ENCODE data around the gene SYVN1. TPM values are rescaled to one million over a fixed set of nuclear protein-coding genes. Genes with fewer than 3 reads are reported as not detected.

The SYVN1 gene
- total RNA-seq, 2 donors from 2014 or later, result 30.4 to 39.5 TPM

DNA sequence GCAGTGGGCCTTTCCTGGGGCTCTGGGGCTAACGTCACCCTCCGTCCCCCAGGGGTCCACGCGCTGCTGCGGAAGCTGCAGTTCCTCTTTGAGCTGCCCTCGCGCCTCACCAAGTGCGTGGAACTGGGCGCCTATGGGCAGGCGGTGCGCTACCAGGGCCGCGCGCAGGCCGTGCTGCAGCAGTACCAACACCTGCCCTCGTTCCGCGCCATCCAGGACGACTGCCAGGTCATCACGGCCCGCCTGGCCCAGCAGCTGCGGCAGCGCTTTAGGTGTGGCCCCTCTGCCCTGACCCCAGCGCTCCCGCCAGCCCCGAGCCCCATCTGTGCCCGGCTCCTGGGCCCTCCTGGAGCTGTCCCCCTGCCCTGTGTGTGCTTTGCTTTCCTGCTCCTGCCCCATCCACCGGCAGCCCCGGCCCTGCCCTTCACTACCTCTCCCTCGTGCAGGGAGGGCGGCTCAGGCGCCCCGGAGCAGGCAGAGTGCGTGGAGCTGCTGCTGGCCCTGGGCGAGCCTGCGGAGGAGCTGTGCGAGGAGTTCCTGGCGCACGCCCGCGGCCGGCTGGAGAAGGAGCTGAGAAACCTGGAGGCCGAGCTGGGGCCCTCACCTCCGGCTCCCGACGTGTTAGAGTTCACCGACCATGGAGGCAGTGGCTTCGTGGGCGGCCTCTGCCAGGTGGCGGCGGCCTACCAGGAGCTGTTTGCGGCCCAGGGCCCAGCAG, 26.4 kb downstream of the SYVN1 start:
- Histone ChIP-seq H3K27me3 (ENCODE audit: control insufficient read depth, insufficient read depth, low read length, poor library complexity, severe bottlenecking) (no peaks in the 10 kb centered on the region), H3K9ac (ENCODE audit: extremely low read depth, low read length, poor library complexity, severe bottlenecking) (no peak overlapping the region), H3K27ac (ENCODE audit: low read depth, low read length) (no peak overlapping the region), H3K36me3 (ENCODE audit: control insufficient read depth, insufficient read depth, low read length) (peaks cover 9% of the 10 kb centered on the region), H3K4me1 (ENCODE audit: control insufficient read depth, insufficient read depth, low read length) (peaks cover 3% of the 10 kb centered on the region), H3K9me3 (ENCODE audit: control insufficient read depth, low read length) (no peaks in the 10 kb centered on the region), H3K4me3 (ENCODE audit: low read length) (no peak overlapping the region)
- peaks cover 6% of the 10 kb centered on the region for H3K4me1 Mint-ChIP-seq
- H3K4me3 Mint-ChIP-seq, result no peak overlapping the region
- no peak overlapping the region for H3K27ac Mint-ChIP-seq
- WGBS, 2 experiments (ENCODE audit: insufficient coverage in 1 of 2, insufficient read length in 1 of 2), result 96 to 97% methylated on average over 28 to 52 of the region's 52 CpGs
- H3K9me3 Mint-ChIP-seq, result no peaks in the 10 kb centered on the region
- TF ChIP-seq, protein P1, sequence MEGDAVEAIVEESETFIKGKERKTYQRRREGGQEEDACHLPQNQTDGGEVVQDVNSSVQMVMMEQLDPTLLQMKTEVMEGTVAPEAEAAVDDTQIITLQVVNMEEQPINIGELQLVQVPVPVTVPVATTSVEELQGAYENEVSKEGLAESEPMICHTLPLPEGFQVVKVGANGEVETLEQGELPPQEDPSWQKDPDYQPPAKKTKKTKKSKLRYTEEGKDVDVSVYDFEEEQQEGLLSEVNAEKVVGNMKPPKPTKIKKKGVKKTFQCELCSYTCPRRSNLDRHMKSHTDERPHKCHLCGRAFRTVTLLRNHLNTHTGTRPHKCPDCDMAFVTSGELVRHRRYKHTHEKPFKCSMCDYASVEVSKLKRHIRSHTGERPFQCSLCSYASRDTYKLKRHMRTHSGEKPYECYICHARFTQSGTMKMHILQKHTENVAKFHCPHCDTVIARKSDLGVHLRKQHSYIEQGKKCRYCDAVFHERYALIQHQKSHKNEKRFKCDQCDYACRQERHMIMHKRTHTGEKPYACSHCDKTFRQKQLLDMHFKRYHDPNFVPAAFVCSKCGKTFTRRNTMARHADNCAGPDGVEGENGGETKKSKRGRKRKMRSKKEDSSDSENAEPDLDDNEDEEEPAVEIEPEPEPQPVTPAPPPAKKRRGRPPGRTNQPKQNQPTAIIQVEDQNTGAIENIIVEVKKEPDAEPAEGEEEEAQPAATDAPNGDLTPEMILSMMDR (conservative IDR thresholded peaks at IDR 0.05), result no peak
- no peak for DNase-seq
- H3K27me3 Mint-ChIP-seq (ENCODE audit: insufficient read depth), result no peaks in the 10 kb centered on the region
- peaks cover 9% of the 10 kb centered on the region for H3K36me3 Mint-ChIP-seq (ENCODE audit: low read depth)

DNA sequence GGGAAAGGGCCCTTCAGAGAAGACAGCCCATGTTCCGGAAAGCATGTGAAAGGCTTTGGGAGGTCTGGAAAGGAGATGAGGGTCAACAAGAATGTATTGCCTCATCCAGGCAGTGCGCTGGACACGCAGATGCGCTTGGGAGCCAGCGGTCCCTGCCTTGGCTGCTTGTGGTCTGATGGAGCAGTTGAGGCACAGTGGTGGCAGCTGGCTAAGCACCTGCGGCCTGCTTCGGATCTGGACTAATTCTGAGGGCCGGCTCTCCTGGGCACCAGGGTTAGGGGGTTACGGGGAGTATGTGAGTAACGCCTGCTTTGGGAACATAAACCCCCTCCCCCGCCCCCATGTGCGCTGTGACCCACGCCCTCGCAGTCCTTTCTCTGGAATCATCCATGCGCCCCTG, 27.2 kb downstream of the SYVN1 start:
- Mint-ChIP-seq H3K27me3 (ENCODE audit: insufficient read depth) (no peaks in the 10 kb centered on the region), H3K36me3 (ENCODE audit: low read depth) (peaks cover 9% of the 10 kb centered on the region), H3K9me3 (no peaks in the 10 kb centered on the region), H3K4me3 (no peak overlapping the region), H3K27ac (no peak overlapping the region), H3K4me1 (peaks cover 6% of the 10 kb centered on the region)
- H3K36me3 ChIP-seq (ENCODE audit: control insufficient read depth, insufficient read depth, low read length), result peaks cover 14% of the 10 kb centered on the region
- H3K27me3 ChIP-seq (ENCODE audit: control insufficient read depth, insufficient read depth, low read length, poor library complexity, severe bottlenecking), result no peaks in the 10 kb centered on the region
- H3K9me3 ChIP-seq (ENCODE audit: control insufficient read depth, low read length), result no peaks in the 10 kb centered on the region
- H3K27ac ChIP-seq (ENCODE audit: low read depth, low read length), result no peak overlapping the region
- H3K9ac ChIP-seq (ENCODE audit: extremely low read depth, low read length, poor library complexity, severe bottlenecking), result no peak overlapping the region
- no peak overlapping the region for H3K4me3 ChIP-seq (ENCODE audit: low read length)
- DNase-seq, result no peak
- H3K4me1 ChIP-seq (ENCODE audit: control insufficient read depth, insufficient read depth, low read length), result peaks cover 3% of the 10 kb centered on the region
- WGBS, 2 experiments (ENCODE audit: insufficient coverage in 1 of 2, insufficient read length in 1 of 2), result 91 to 95% methylated on average over 4 to 15 of the region's 15 CpGs
- TF ChIP-seq, protein P1 (conservative IDR thresholded peaks at IDR 0.05), result no peak

DNA sequence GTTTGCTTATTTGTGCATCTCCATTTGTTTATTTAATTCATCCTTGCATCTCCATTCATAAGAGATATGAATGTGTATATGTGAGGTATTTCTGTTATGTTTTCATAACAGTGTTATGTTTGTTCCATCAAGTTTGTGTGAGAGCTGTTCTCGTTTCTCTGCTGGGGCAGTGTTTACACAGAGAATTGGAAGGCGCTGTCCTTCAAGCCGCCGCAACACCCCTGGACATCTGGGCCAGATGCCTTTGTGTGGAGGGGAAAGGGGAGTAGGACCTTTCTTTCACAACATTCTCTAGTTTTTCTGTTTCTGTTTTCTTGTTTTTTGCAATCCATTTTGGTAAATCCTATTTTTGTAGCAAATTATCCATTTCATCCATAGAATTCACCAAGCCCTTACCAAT, 29.7 kb downstream of the SYVN1 start:
- Histone ChIP-seq H3K36me3 (ENCODE audit: control insufficient read depth, insufficient read depth, low read length) (peaks cover 17% of the 10 kb centered on the region), H3K9me3 (ENCODE audit: control insufficient read depth, low read length) (no peaks in the 10 kb centered on the region), H3K27ac (ENCODE audit: low read depth, low read length) (no peak overlapping the region), H3K27me3 (ENCODE audit: control insufficient read depth, insufficient read depth, low read length, poor library complexity, severe bottlenecking) (no peaks in the 10 kb centered on the region), H3K9ac (ENCODE audit: extremely low read depth, low read length, poor library complexity, severe bottlenecking) (no peak overlapping the region), H3K4me3 (ENCODE audit: low read length) (no peak overlapping the region), H3K4me1 (ENCODE audit: control insufficient read depth, insufficient read depth, low read length) (no peaks in the 10 kb centered on the region)
- no peak for DNase-seq
- TF ChIP-seq, protein P1 (conservative IDR thresholded peaks at IDR 0.05), result no peak
- peak overlapping the region; percentile 33 for H3K27ac Mint-ChIP-seq
- H3K4me1 Mint-ChIP-seq, result peaks cover 6% of the 10 kb centered on the region
- H3K36me3 Mint-ChIP-seq (ENCODE audit: low read depth), result peaks cover 12% of the 10 kb centered on the region
- H3K27me3 Mint-ChIP-seq (ENCODE audit: insufficient read depth), result no peaks in the 10 kb centered on the region
- no peak overlapping the region for H3K4me3 Mint-ChIP-seq
- H3K9me3 Mint-ChIP-seq, result no peaks in the 10 kb centered on the region
- 95 to 100% methylated on average over 1 to 4 of the region's 4 CpGs for WGBS, 2 experiments (ENCODE audit: insufficient coverage in 1 of 2, insufficient read length in 1 of 2)
